RPMI8226 (cell line): ENCODE data around the gene PACS1.
"Not testable (repeated sequence)": the region's sequence is repeated elsewhere in the genome, so short reads cannot be mapped to it uniquely, and the experiment has no call there.

ENCODE experiments used
- DNase-seq: peaks from one replicate; pipeline ENCODE4 v3.0.0-alpha.2; 2015

PACS1 gene

DNA sequence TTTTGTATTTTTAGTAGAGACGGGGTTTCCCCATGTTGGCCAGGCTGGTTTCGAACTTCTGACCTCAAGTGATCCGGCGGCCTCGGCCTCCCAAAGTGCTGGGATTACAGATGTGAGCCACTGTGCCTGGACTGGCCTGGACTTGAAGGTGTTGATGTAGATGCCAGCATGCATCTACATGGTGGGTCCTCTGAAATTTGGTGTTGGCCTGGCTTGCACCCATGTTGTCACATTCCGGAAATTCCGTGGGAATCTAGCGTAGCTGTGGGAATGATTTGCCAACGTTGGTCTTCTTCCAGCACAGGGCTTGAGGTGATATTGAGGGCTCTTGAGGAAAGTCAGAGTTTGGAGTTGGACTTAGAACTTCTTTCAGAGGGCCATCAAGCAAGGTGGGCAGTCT, 6.5 kb downstream of the PACS1 start:
- DNase-seq: no peak

DNA sequence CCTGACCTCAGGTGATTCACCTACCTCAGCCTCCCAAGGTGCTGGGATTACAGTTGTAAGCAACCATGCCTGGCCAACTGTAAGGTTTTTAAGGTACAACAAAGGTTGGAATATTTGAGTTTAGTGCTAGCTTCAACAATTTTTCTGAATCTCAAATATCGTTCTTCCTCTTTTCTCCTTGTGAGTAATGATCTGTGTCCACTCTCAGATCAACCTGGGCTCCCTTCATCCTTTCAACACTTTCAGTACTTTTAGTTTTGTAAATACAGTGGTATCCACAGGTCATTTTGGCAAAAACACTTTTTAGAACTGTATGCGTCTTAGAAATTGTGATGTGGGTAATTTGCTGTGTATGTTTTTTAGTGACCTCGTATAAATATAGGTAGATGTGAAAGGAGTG, 7.9 kb downstream of the PACS1 start:
- DNase-seq: peak; percentile 30

DNA sequence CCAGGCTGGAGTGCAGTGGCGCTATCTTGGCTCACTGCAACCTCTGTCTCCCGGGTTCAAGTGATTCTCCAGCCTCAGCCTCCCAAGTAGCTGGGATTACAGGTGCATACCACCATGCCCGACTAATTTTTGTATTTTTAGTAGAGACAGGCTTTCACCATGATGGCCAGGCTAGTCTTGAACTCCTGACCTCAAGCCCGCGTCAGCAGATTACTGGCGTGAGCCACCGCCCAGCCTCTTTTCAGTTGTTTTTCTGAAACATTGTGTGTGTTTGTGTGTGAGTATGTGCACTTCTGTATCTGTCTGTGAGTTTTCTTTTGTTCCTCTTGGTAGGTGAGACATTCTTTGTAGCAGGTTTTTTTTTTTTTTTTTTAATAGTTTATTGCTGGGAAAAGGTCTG, 8.9 kb downstream of the PACS1 start:
- DNase-seq: peak; percentile 72

- DNase-seq: peak; percentile 72
These were observed 10.2 kb downstream of the PACS1 start for GRCh38 chr11:66080055-66080817.

GRCh38 chr11:66081505-66081904, 11.4 kb downstream of the PACS1 start:
- DNase-seq: peak; percentile 92

DNA sequence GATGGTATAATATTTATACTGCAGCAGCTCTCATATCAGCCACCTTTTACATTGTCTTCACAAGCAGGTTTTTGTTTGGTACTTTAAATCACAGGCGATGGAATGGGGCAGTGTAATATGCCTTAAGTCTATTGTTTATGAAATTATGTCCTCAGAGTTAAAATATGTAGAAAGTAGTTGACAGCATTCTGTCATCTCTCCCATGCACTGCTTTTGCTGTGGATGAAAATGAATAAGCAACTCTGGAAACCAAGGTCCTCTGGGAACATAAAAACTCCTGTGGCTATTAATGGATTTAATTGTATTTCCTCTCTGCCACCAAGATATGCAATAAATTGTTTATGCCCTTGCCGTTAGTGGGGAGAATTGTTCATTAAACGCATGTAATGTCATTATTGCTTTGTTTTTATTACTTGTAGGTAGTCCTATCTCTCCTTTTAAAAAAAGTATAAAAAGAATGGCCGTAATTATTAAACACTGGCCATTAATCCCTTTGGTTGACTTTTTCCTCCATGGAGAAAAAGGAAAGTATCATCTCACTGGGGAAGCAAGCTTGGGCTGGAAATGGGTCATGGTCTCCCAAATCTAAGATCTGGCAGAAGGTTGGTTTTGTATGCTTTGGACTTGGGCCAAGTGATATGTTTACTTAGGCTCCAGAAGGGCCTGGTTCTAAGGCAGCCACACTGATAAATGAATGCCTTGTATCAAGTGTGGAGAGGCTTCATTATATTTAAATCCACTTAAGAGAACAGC, 13.1 kb downstream of the PACS1 start:
- DNase-seq: peak; percentile 60

DNA sequence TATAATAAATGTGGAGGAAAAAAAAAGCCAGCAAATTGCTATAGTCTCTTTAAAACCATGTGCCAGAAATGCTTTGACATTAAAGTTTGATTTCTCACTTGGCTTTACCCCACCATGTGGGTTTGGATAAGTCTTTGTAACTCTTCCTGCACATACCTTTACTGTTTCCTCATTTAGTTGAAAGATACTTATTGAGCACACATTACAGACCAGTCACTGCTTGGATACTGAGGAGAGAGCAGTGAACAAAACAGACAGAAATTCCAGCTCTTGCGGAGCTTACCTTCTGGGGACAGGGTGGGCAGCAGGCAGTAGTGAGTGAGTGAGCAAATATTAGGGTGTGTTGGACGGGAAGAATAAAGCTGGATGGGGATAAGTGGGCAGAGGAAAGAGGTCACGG, 13.7 kb downstream of the PACS1 start:
- no peak for DNase-seq

GRCh38 chr11:66084821-66085475, 14.9 kb downstream of the PACS1 start:
- no peak for DNase-seq

- no peak for DNase-seq
These were observed 17.3 kb downstream of the PACS1 start for GRCh38 chr11:66087148-66087908.

GRCh38 chr11:66089067-66089466, 19.0 kb downstream of the PACS1 start:
- DNase-seq: no peak

DNA sequence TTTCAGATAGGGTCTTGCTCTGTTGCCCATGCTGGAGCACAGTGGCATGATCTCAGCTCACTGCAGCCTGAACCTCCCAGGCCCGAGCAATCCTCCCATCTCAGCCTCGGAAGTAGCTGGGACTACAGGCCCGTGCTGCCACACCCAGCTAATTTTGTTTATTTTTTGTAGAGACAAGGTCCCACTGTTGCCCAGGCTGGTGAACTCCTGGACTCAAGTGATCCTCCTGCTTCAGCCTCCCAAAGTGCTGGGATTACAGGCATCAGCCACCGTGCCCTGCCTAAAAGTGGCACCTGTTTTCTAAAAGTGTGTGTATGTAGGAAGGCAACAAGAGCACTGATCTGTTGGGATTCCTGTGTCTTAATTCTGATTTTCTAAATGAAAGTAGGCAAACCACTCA, 20.2 kb downstream of the PACS1 start:
- DNase-seq: no peak

GRCh38 chr11:66092125-66092524, 22.1 kb downstream of the PACS1 start:
- DNase-seq: not testable (repeated sequence)

DNA sequence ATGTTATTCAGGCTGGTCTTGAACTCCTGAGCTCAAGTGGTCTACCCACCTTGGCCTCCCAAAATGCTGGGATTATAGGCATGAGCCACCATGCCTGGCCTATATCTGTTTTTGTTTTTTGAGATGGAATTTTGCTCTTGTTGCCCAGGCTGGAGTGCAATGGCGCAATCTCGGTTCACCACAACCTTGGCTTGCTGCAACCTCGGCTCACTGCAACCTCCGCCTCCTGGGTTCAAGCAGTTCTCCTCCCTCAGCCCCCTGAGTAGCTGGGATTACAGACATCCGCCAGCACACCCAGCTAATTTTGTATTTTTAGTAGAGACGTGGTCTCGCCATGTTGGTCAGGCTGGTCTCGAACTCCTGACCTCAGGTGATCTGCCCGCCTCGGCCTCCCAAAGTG, 29.7 kb downstream of the PACS1 start:
- DNase-seq: not testable (repeated sequence)

DNA sequence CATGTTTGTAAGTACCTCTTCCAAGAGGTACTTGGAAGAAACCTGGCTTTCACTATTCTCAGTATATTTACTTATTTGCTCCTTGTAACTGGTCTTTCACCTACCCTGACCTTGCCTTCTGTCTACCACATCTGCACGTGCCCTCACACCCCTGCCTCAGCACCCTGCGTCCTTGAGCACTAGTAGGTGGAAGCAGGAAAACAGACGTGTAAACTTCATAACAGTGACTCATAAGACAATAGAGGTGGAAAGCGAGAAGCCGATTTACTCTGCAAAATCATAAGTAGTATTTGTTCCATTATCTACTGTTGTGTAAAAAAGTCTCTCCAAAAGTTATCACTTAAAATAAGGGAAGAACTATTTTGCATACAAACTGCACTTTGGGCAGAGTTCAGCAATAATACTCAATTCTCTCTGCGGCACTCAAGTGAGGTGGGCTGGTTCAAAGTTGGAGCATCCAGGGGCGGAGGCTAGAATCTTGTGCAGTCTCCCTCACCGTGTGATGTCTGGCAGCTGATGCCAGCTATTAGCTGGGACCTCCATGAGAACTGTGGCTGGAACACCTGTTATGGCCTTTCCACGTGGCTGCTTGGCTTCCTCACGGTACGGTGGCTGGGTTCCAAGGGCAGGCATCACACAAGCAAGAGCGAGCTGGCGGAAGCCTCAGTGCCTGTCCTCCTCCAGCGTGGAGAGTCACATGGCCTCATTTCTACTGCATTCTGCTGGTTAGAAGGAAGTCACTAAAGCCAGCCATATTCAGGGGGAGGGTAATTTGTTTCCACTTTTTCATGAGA, 30.4 kb downstream of the PACS1 start:
- DNase-seq: peak; percentile 98

- DNase-seq: no peak
These were observed 31.0 kb downstream of the PACS1 start for GRCh38 chr11:66101066-66101464.

DNA sequence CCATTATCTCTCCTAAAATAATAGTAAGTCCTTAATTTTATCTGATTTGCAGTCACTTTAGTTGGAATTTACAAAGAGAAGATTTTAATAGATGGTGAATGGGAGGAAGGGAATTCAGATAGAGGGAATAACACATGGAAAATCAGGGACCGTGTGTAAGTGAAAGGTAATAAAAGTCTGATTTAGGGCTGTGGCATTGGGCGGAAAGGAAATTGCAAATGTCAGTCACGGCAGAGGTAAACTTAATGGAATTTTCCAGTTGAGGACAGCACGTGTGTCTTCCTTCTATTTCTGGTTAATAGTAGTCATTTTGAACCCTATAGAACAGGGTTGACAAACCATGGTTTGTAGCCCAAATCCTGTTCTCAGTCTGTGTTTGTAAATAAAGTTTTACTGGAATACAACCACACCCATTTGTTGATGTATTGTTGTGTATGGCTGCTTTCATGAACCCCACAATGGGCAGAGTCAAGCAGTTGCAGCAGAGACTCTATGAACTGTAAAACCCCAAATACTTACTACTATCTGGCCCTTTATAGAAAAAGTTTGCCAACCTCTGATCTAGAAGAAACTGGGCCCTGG, 34.1 kb downstream of the PACS1 start:
- DNase-seq: no peak

DNA sequence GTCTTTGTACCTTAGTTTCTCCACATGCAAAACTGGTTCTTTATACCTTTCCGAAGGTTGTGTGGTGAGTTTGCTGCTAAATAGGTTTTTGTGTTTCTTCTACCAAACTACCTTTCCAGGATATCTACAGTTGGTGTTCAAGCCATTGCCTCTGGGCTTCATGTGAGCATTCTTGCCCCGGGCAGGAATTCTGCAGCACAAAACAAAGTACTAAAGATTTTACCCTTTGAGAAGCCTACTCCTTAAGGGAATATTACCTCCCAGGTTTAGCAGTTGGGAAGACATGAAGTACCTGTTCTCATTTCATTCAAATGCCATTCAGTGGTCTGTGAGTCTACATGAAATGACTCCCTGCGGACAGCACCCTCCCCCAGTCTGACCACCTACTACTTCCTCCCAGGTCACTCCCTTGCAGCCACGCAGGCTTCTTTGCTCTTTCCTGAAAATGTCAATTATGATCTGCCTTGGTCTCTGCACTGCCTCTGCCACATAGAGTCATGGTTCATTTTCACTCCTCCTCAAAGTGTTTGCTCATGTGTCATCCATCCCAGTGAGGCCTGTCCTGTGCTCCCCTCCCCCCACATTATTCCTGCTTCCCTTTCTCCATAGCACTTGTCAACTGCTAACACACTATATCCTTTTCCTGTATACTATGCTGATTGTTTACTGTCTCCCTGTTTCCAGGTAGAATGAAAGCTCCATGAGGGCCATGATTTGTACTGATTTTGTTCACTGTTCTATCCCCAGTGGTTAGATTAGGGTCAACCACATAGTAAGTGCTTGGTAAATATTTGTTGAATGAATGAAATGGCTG, 36.9 kb downstream of the PACS1 start:
- DNase-seq: no peak

DNA sequence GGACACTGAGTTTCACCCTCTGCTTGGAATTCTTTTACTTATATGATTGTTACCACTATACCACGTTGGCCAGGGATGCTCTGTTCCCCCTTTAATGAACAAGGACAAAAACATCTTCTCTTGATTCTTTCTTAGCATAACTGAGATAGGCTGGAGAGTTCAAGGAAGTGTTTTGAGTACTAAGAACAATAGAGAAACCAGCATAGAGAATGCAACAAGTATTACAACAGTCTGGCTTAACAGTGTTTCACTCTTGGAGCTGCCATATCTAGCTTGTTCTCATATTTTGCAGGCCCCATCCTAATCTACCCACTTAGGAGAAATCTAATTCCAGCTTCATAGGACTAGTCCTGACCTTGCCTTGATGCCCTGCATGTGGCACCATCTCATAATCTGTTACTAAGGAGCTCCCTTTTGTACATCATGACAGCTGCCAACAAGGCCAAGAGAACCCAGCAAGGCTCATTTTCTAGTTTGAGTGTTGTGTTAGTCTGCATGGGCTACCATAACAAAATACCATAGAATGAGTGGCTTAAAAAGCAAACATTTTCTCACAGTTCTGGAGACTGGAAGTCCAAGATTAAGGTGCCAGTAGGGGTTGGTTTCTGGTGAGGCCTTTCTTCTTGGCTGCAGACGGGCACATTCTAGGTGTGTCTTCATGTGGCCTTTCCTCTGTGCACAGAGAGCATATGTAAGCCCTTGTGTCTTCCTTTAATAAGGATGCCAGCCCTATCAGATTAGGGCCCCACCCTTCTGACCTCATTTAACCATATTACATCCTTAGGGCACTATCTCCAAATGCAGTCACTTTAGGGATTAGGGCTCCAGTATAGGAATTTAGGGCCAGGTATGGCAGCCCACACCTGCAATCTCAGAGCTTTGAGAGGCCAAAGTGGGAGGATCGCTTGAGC, 37.8 kb downstream of the PACS1 start:
- DNase-seq: no peak

- DNase-seq: no peak
These were observed 39.2 kb downstream of the PACS1 start for GRCh38 chr11:66109294-66109693.

- DNase-seq: no peak
These were observed 41.1 kb downstream of the PACS1 start for GRCh38 chr11:66111158-66111557.
